Measurements from ENCODE around the gene TIGD1. TPM values are rescaled to one million over a fixed set of nuclear protein-coding genes. Genes with fewer than 3 reads are reported as not detected.
"Not testable (repeated sequence)": the region's sequence is repeated elsewhere in the genome, so short reads cannot be mapped to it uniquely, and the experiment has no call there.

TIGD1 gene
- total RNA-seq, 1 donor, result 7.8 TPM

DNA sequence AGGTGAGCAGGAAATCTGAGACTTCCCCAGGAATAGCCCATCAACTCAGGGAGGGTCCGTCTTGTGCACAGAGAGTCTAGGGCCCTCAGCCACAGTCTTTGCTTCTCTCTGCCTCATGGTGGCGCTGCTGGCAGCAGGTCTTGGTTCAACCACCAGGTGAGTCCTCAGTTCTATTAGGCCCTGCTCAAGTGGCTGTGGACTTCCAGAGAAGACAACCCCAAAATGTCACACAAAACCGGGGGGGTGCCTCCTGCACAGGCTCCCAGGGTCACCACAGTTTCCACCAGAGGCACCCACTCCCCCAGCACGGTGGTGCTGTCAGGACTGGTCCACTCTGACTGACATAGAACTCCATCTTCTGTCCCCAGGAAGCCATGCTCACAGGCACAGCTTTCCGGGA is 13.3 kb downstream of the TIGD1 start:
- TF ChIP-seq, protein P1, sequence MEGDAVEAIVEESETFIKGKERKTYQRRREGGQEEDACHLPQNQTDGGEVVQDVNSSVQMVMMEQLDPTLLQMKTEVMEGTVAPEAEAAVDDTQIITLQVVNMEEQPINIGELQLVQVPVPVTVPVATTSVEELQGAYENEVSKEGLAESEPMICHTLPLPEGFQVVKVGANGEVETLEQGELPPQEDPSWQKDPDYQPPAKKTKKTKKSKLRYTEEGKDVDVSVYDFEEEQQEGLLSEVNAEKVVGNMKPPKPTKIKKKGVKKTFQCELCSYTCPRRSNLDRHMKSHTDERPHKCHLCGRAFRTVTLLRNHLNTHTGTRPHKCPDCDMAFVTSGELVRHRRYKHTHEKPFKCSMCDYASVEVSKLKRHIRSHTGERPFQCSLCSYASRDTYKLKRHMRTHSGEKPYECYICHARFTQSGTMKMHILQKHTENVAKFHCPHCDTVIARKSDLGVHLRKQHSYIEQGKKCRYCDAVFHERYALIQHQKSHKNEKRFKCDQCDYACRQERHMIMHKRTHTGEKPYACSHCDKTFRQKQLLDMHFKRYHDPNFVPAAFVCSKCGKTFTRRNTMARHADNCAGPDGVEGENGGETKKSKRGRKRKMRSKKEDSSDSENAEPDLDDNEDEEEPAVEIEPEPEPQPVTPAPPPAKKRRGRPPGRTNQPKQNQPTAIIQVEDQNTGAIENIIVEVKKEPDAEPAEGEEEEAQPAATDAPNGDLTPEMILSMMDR (IDR thresholded peaks at IDR 0.05; ENCODE audit: insufficient read depth, low read length), result peak; percentile 13
- no peak overlapping the region for H3K4me3 ChIP-seq (ENCODE audit: low read depth, low read length)
- DNase-seq (ENCODE audit: low read depth), result no peak

DNA sequence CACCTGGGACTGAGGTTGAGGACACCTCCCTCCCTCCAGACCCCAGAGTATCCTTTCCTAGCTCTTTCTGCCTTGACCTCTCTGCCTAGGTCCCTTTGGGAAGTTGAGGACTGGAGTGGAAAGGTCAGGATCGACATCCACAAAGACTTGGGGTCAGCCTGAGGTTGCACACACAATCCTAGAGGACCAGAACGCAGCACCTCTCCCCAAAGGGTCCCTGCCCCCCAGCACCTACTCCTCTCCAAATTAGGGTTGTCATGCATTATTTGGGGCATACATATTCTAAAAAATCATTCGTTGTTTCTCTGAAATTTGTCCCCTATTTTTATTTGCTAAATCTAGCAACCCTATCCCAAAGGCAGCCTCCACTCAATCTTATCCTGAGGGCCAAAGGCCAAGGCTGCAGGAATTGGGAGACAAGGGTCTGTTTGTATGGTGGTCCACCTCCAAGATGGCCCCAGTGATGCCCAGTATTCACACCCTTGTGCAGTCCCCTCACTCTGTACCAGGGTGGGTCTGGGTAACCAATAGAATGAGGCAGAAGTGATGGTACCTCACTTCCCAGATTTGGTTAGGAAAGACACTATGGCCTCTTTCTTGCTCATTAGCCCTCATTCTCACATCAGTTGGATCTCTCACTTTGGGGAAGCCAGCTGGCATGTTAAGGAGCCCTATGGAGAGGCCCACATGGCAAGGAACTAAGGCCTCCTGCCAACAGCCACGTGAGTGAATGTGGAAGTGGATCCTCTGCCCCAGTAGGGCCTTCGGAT is 14.4 kb downstream of the TIGD1 start:
- no peak for DNase-seq (ENCODE audit: low read depth)
- no peak overlapping the region for H3K4me3 ChIP-seq (ENCODE audit: low read depth, low read length)
- TF ChIP-seq, protein P1 (IDR thresholded peaks at IDR 0.05; ENCODE audit: insufficient read depth, low read length), result no peak

DNA sequence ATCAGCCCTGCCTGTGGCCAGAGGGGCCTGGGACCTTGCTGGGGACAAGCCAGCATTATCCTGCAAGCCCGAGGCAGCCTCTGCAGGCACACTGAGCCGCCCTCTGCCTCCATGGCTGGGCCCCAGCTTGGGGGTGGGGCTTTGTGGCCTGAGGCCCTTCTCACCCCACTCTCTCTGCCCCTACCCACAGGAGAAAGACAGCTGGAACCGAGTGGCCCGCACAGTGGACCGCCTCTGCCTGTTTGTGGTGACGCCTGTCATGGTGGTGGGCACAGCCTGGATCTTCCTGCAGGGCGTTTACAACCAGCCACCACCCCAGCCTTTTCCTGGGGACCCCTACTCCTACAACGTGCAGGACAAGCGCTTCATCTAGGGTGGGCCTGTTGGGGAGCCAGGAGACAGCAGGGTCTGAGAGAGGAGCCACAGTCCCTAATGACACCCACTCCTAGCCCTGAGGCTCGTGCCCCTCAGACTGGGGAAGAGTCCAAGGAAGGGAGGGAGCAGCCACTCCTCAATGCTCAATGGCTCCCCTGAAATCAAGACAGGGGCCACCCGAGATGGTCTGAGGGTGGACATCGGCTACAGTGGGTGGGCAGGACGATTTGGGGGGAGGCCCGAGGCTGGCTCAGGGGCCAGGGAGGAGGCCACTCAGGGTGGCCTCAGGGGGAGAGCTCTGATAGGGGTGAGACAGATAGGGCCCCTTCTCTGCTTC is 15.3 kb downstream of the TIGD1 start:
- no peak overlapping the region for H3K4me3 ChIP-seq (ENCODE audit: low read depth, low read length)
- no peak for DNase-seq (ENCODE audit: low read depth)
- TF ChIP-seq, protein P1 (IDR thresholded peaks at IDR 0.05; ENCODE audit: insufficient read depth, low read length), result no peak

DNA sequence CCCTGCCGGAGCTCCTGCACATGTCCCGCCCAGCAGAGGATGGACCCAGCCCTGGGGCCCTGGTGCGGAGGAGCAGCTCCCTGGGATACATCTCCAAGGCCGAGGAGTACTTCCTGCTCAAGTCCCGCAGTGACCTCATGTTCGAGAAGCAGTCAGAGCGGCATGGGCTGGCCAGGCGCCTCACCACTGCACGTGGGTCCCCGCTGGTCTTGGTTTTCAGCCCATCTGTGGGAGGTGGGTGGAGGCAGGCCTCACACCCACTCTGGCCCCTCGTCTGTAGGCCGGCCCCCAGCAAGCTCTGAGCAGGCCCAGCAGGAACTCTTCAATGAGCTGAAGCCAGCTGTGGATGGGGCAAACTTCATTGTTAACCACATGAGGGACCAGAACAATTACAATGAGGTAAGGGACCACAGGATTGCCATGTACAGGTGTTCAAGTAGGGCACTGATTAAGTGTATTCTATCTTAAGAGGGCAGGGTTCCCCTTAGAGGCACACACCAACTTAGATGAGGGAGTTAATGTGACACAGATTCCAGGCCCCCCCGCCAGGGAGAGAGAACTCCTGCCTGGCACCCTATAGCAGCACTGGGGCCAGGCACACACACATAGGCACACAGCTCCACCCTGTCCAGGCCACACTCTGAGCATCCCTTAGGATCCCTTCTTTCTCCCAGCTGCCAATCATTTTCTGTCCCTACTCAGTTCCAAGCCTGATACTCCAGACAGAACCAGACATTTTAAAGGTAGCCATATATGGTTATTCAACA is 16.2 kb downstream of the TIGD1 start:
- DNase-seq (ENCODE audit: low read depth), result peak; percentile 4
- TF ChIP-seq, protein P1 (IDR thresholded peaks at IDR 0.05; ENCODE audit: insufficient read depth, low read length), result no peak
- H3K4me3 ChIP-seq (ENCODE audit: low read depth, low read length), result no peak overlapping the region

DNA sequence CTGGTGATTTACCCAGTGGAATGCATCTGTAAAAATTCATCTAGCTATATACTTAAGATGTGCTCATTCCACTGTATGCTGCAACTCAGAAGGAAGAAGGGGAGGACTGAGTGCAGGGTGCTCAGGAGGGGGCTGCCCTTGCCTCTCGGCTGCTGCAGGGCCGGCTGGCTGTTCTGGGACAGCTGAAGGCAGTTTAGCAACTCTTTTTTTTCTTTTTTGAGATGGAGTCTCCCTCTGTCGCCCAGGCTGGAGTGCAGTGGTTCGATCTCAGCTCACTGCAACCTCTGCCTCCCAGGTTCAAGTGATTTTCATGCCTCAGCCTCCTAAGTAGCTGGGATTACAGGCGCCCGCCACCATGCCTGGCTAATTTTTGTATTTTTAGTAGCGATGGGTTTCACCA is 17.5 kb downstream of the TIGD1 start:
- not testable (repeated sequence) for H3K4me3 ChIP-seq (ENCODE audit: low read depth, low read length); DNase-seq (ENCODE audit: low read depth)

DNA sequence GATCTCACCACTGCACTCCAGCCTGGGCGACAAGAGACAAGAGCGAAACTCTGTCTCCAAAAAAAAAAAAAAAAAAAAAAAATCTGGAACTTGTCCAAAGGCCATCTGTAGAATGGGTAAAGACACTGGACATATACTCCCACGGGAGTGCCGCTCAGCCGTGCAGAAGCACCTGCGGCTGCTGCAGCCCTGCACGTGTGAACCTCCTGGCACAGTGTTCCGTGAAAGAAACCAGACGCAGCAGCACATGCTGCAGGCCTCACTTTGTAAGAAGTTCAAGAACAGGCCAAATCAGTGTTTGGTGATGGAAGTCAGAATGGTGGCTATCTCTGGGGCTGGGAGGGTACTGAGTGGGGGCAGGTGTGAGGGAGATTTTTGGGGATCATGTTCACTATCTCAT is 17.9 kb downstream of the TIGD1 start:
- H3K4me3 ChIP-seq (ENCODE audit: low read depth, low read length), result no peak overlapping the region
- DNase-seq (ENCODE audit: low read depth), result no peak
- TF ChIP-seq, protein P1 (IDR thresholded peaks at IDR 0.05; ENCODE audit: insufficient read depth, low read length), result no peak

Data from fibroblast of the aortic adventitia (primary cell).